Trophoblast cell (in vitro differentiated cells and primary cell): ENCODE measurements around the gene TIMM50. TPM values are rescaled to one million over a fixed set of nuclear protein-coding genes. Genes with fewer than 3 reads are reported as not detected.

Experiments used
- DNase-seq, 2 donors: peaks; one replicate each; pipeline ENCODE4 v3.0.0-alpha.2; 2016
- H2AFZ ChIP-seq: 2 replicates; pipeline ENCODE4 v1.6.1; 2013; ENCODE audit warnings: low read length, moderate library complexity, mild to moderate bottlenecking; ENCODE audit not compliant: insufficient read depth, poor library complexity
- H2AK5ac ChIP-seq: 2 replicates; pipeline ENCODE4 v1.6.1; 2013; ENCODE audit warnings: mild to moderate bottlenecking, low read length
- H2BK120ac ChIP-seq: 2 replicates; pipeline ENCODE4 v1.6.1; 2013; ENCODE audit warnings: low read length, mild to moderate bottlenecking, moderate library complexity; ENCODE audit not compliant: insufficient read depth, poor library complexity
- H2BK12ac ChIP-seq: 2 replicates; pipeline ENCODE4 v1.6.1; 2013; ENCODE audit warnings: mild to moderate bottlenecking, low read length, moderate library complexity
- H2BK5ac ChIP-seq: 2 replicates; pipeline ENCODE4 v1.6.1; 2013; ENCODE audit warnings: low read length, low read depth, moderate library complexity, mild to moderate bottlenecking; ENCODE audit not compliant: poor library complexity
- H3K14ac ChIP-seq: 2 replicates; pipeline ENCODE4 v1.6.1; 2013; ENCODE audit warnings: mild to moderate bottlenecking, low read length
- H3K18ac ChIP-seq: 2 replicates; pipeline ENCODE4 v1.6.1; 2013; ENCODE audit warnings: mild to moderate bottlenecking, low read length
- H3K23ac ChIP-seq: 2 replicates; pipeline ENCODE4 v1.6.1; 2013; ENCODE audit warnings: low read length
- H3K27ac ChIP-seq: 2 replicates; pipeline ENCODE4 v1.5.1; 2013; ENCODE audit warnings: low read depth, mild to moderate bottlenecking, inconsistent platforms, low read length, moderate library complexity
- H3K27me3 ChIP-seq: 2 replicates; pipeline ENCODE4 v1.6.1; 2013; ENCODE audit warnings: inconsistent platforms, mild to moderate bottlenecking, low read length, moderate library complexity; ENCODE audit not compliant: insufficient read depth
- H3K36me3 ChIP-seq, 2 experiments: 1 replicate in 1 of 2; 2 replicates in 1 of 2; pipeline ENCODE4 v1.6.1; 2013; ENCODE audit warnings: low read length in 2 of 2, mild to moderate bottlenecking in 2 of 2, moderate library complexity in 1 of 2; ENCODE audit not compliant: insufficient read depth in 2 of 2, control insufficient read depth in 1 of 2
- H3K4ac ChIP-seq: 2 replicates; pipeline ENCODE4 v1.6.1; 2013; ENCODE audit warnings: low read depth, mild to moderate bottlenecking, low read length, moderate library complexity
- H3K4me1 ChIP-seq, 2 experiments: 1 replicate in 1 of 2; 2 replicates in 1 of 2; pipeline ENCODE4 v1.6.1; 2013; ENCODE audit warnings: low read length in 2 of 2, mild to moderate bottlenecking in 2 of 2, moderate library complexity in 1 of 2; ENCODE audit not compliant: insufficient read depth in 2 of 2, control insufficient read depth in 1 of 2
- H3K4me2 ChIP-seq: 2 replicates; pipeline ENCODE4 v1.6.1; 2013; ENCODE audit warnings: inconsistent platforms, mild to moderate bottlenecking, low read length, moderate library complexity
- H3K4me3 ChIP-seq: 2 replicates; pipeline ENCODE4 v1.5.1; 2013; ENCODE audit warnings: mild to moderate bottlenecking, low read depth, low read length, inconsistent platforms
- H3K79me1 ChIP-seq: one replicate; pipeline ENCODE4 v1.6.1; 2013; ENCODE audit warnings: low read length
- H3K79me2 ChIP-seq: 2 replicates; pipeline ENCODE4 v1.6.1; 2013; ENCODE audit warnings: low read length, mild to moderate bottlenecking; ENCODE audit not compliant: control insufficient read depth, insufficient read depth, poor library complexity
- H3K9ac ChIP-seq: 2 replicates; pipeline ENCODE4 v1.6.1; 2013; ENCODE audit warnings: mild to moderate bottlenecking, low read length
- H3K9me3 ChIP-seq: 2 replicates; pipeline ENCODE4 v1.6.1; 2013; ENCODE audit warnings: low read depth, mild to moderate bottlenecking, control low read depth, inconsistent platforms, low read length; ENCODE audit not compliant: insufficient read depth
- H4K12ac ChIP-seq: 2 replicates; pipeline ENCODE4 v1.6.1; 2013; ENCODE audit warnings: low read depth, mild to moderate bottlenecking, low read length, moderate library complexity
- H4K8ac ChIP-seq: 2 replicates; pipeline ENCODE4 v1.6.1; 2013; ENCODE audit warnings: low read depth, mild to moderate bottlenecking, low read length, moderate library complexity
- H4K91ac ChIP-seq: one replicate; pipeline ENCODE4 v1.6.1; 2013; ENCODE audit warnings: low read depth, mild to moderate bottlenecking, low read length, moderate library complexity
- WGBS: extraction: QIAGEN DNeasy Blood & Tissue Kit; methylation state at CpG from one replicate; pipeline ENCODE4 v1.1.7; 2013; ENCODE audit warnings: missing lambda C conversion rate; ENCODE audit not compliant: insufficient read length, insufficient coverage; ENCODE audit errors: extremely low coverage; 5-methylcytosine and 5-hydroxymethylcytosine counted together
- polyA plus RNA-seq: library from polyadenylated mRNA; stranded (reverse); fragments of 200-250 nt; gene quantifications from 2 replicates; pipeline ENCODE4 v1.2.3, GENCODE V29; 2013

The TIMM50 gene
- 66.8 and 71.3 TPM in 2 replicates for polyA plus RNA-seq

- Histone ChIP-seq H3K9ac (peak within 1 kb of the TSS; percentile 97), H2AFZ (peak within 1 kb of the TSS; percentile 100), H3K79me2 (peaks cover 9% of the 10 kb centered on the region), H2BK5ac (peak within 1 kb of the TSS; percentile 88), H2BK120ac (peak within 1 kb of the TSS; percentile 80), H4K12ac (peak within 1 kb of the TSS; percentile 92), H3K4me2 (peak within 1 kb of the TSS; percentile 90), H3K4ac (peak within 1 kb of the TSS; percentile 75), H3K14ac (peak within 1 kb of the TSS; percentile 76), H3K9me3 (no peaks in the 10 kb centered on the region), H4K91ac (peak within 1 kb of the TSS; percentile 84), H3K27ac (peak within 1 kb of the TSS; percentile 51), H3K18ac (peak within 1 kb of the TSS; percentile 65), H3K4me1 (peaks cover 7 to 9% of the 10 kb centered on the region in 2 experiments), H3K79me1 (peaks cover 7% of the 10 kb centered on the region), H3K36me3 (peaks cover 19 to 20% of the 10 kb centered on the region in 2 experiments), H3K27me3 (no peaks in the 10 kb centered on the region), H2AK5ac (peak within 1 kb of the TSS; percentile 90), H4K8ac (peak within 1 kb of the TSS; percentile 98), H2BK12ac (no peak within 1 kb of the TSS), H3K23ac (no peak within 1 kb of the TSS), H3K4me3 (peak within 1 kb of the TSS; percentile 93)
- DNase-seq = peak; percentile 99
- WGBS = no CpG with 5 or more reads among the region's 62 CpGs
Observed at GRCh38 chr19:39480337-39481228, at the start of gene TIMM50. Gene TIMM50, plus strand, starts transcription at chr19:39480838. Its CDS starts 16 bp downstream, at chr19:39480854.

- DNase-seq = no peak
- H2BK5ac ChIP-seq = no peak overlapping the region
- H3K79me1 ChIP-seq = peaks cover 16% of the 10 kb centered on the region
- H4K8ac ChIP-seq = no peak overlapping the region
- no peak overlapping the region for H2AK5ac ChIP-seq
- no peak overlapping the region for H3K27ac ChIP-seq
- peaks cover 22 to 26% of the 10 kb centered on the region in 2 experiments for H3K36me3 ChIP-seq
- no peak overlapping the region for H3K4me3 ChIP-seq
- no peak overlapping the region for H2BK12ac ChIP-seq
- H3K27me3 ChIP-seq = no peaks in the 10 kb centered on the region
- H3K14ac ChIP-seq = no peak overlapping the region
- H2BK120ac ChIP-seq = no peak overlapping the region
- peaks cover 10% of the 10 kb centered on the region for H3K79me2 ChIP-seq
- no peak overlapping the region for H4K12ac ChIP-seq
- no peaks in the 10 kb centered on the region for H3K9me3 ChIP-seq
- H3K18ac ChIP-seq = no peak overlapping the region
- H3K4me1 ChIP-seq = peaks cover 17 to 27% of the 10 kb centered on the region in 2 experiments
- WGBS = no CpG with 5 or more reads among the region's 8 CpGs
- H3K4ac ChIP-seq = no peak overlapping the region
- H3K9ac ChIP-seq = no peak overlapping the region
- no peak overlapping the region for H2AFZ ChIP-seq
- no peak overlapping the region for H4K91ac ChIP-seq
- H3K23ac ChIP-seq = no peak overlapping the region
- H3K4me2 ChIP-seq = no peak overlapping the region
Observed at GRCh38 chr19:39432677-39433025, 48.0 kb upstream of the TIMM50 start.

GRCh38 chr19:39433480-39434079, 47.1 kb upstream of the TIMM50 start:
- H3K36me3 ChIP-seq = peaks cover 22 to 26% of the 10 kb centered on the region in 2 experiments
- H4K8ac ChIP-seq = no peak overlapping the region
- peaks cover 10% of the 10 kb centered on the region for H3K79me1 ChIP-seq
- no peak overlapping the region for H3K4me3 ChIP-seq
- no peak overlapping the region for H2BK5ac ChIP-seq
- H3K4ac ChIP-seq = peak overlapping the region; percentile 4
- H2AFZ ChIP-seq = no peak overlapping the region
- DNase-seq = no peak
- H3K23ac ChIP-seq = no peak overlapping the region
- no peak overlapping the region for H3K27ac ChIP-seq
- H3K9me3 ChIP-seq = no peaks in the 10 kb centered on the region
- H3K4me1 ChIP-seq = peaks cover 11 to 24% of the 10 kb centered on the region in 2 experiments
- no peak overlapping the region for H3K9ac ChIP-seq
- no peak overlapping the region for H2AK5ac ChIP-seq
- H3K4me2 ChIP-seq = no peak overlapping the region
- H4K12ac ChIP-seq = no peak overlapping the region
- no peak overlapping the region for H2BK120ac ChIP-seq
- H3K27me3 ChIP-seq = no peaks in the 10 kb centered on the region
- H2BK12ac ChIP-seq = no peak overlapping the region
- H3K79me2 ChIP-seq = peaks cover 10% of the 10 kb centered on the region
- WGBS = no CpG with 5 or more reads among the region's 8 CpGs
- no peak overlapping the region for H3K14ac ChIP-seq
- H3K18ac ChIP-seq = no peak overlapping the region
- H4K91ac ChIP-seq = no peak overlapping the region

- H4K91ac ChIP-seq = no peak overlapping the region
- H2BK12ac ChIP-seq = no peak overlapping the region
- no peak overlapping the region for H4K8ac ChIP-seq
- peak overlapping the region; percentile 37 for H3K9ac ChIP-seq
- no peak for DNase-seq
- WGBS = no CpG with 5 or more reads among the region's 10 CpGs
- H3K36me3 ChIP-seq = peaks cover 22 to 26% of the 10 kb centered on the region in 2 experiments
- no peak overlapping the region for H2BK120ac ChIP-seq
- H2BK5ac ChIP-seq = no peak overlapping the region
- H3K23ac ChIP-seq = no peak overlapping the region
- peak overlapping the region; percentile 28 for H3K4me3 ChIP-seq
- no peaks in the 10 kb centered on the region for H3K9me3 ChIP-seq
- H3K14ac ChIP-seq = no peak overlapping the region
- H4K12ac ChIP-seq = no peak overlapping the region
- H3K4ac ChIP-seq = peak overlapping the region; percentile 78
- peaks cover 5 to 18% of the 10 kb centered on the region in 2 experiments for H3K4me1 ChIP-seq
- H2AFZ ChIP-seq = no peak overlapping the region
- no peaks in the 10 kb centered on the region for H3K27me3 ChIP-seq
- no peak overlapping the region for H3K18ac ChIP-seq
- peak overlapping the region; percentile 88 for H3K4me2 ChIP-seq
- H3K79me2 ChIP-seq = peaks cover 10% of the 10 kb centered on the region
- no peak overlapping the region for H3K27ac ChIP-seq
- no peak overlapping the region for H2AK5ac ChIP-seq
- H3K79me1 ChIP-seq = peaks cover 6% of the 10 kb centered on the region
Observed at GRCh38 chr19:39434123-39435076, 46.2 kb upstream of the TIMM50 start.
